ENCODE results near the gene KLF13. TPM values are rescaled to one million over a fixed set of nuclear protein-coding genes. Genes with fewer than 3 reads are reported as not detected.

Gene KLF13
- total and polyA plus RNA-seq, 10 of the 15 experiments (the other 5 are each of a cell fraction or from before 2014, with no cell fraction given) = 20.3 to 109 (median 51.4) TPM

GRCh38 chr15:31392761-31393401 is 66.2 kb downstream of the KLF13 start:
- peak overlapping the region; percentile 54; the same call in 1 of the 2 replicates for H3K9ac ChIP-seq (ENCODE audit: control insufficient read depth, insufficient read depth, low read length)
- CTCF ChIA-PET = interaction anchor here (1.2 to 2.3 kb wide), 2 partner anchors 42 to 97 kb away, joined by 6 to 8 read pairs; no protein-coding TSS in a partner anchor

More at GRCh38 chr15:31392761-31393401, 66.2 kb downstream of the KLF13 start:
- BruUV-seq (replicated peaks) = no TSS peak
- H2AFZ ChIP-seq (ENCODE audit: control insufficient read depth, low read depth, low read length) = peak overlapping the region; percentile 86
- H3K4me2 ChIP-seq (ENCODE audit: control insufficient read depth, insufficient read depth) = peak overlapping the region; percentile 98
- H3K4me3 ChIP-seq = peak overlapping the region; percentile 100
- peaks cover 3% of the 10 kb centered on the region; the same call in 1 of the 2 replicates for H3K4me1 ChIP-seq (ENCODE audit: control insufficient read depth, insufficient read depth, low read length)
- ChIA-PET POLR2A (interaction anchor here (0.6 to 1.2 kb wide), 2 partner anchors 19 to 260 kb away, joined by 3 to 5 read pairs; no protein-coding TSS in a partner anchor), RAD21 (ENCODE audit: unreplicated experiment) (interaction anchor here (0.9 to 1.4 kb wide), 5 partner anchors 27 to 95 kb away, joined by 3 to 8 read pairs (median 3); no protein-coding TSS in a partner anchor), SMC1A (ENCODE audit: uncharacterized antibody, unreplicated experiment) (interaction anchor here (0.8 to 1.0 kb wide), 3 partner anchors 26 to 42 kb away, joined by 3 to 5 read pairs (median 4); no protein-coding TSS in a partner anchor)
- DNase-seq (ENCODE audit: low read depth, low spot score) = no peak
- no peak overlapping the region for H3K27ac ChIP-seq (ENCODE audit: control insufficient read depth, insufficient read depth)
- intact Hi-C loops (cut with micrococcal nuclease; ENCODE audit: unreplicated experiment) = no loop called here
- no peaks in the 10 kb centered on the region for H3K36me3 ChIP-seq (ENCODE audit: control insufficient read depth in 2 of 2, insufficient read depth in 2 of 2, low read length in 1 of 2)
- ATAC-seq = peak; percentile 72
- WGBS (ENCODE audit: insufficient coverage, insufficient replicate concordance, low lambda C conversion rate, missing lambda C conversion rate) = 3% methylated on average over 29 of the region's 43 CpGs
- no peaks in the 10 kb centered on the region for H3K79me2 ChIP-seq (ENCODE audit: control insufficient read depth, insufficient read depth, low read length)
- peak in 1 of 2 experiments; percentile 4; a peak in 1 of 3 replicates for TF ChIP-seq EGR1 (IDR thresholded peaks at IDR 0.05; ENCODE audit: borderline replicate concordance in 1 of 2, low read depth in 2 of 2, low read length in 2 of 2)
- TF ChIP-seq, protein P1, sequence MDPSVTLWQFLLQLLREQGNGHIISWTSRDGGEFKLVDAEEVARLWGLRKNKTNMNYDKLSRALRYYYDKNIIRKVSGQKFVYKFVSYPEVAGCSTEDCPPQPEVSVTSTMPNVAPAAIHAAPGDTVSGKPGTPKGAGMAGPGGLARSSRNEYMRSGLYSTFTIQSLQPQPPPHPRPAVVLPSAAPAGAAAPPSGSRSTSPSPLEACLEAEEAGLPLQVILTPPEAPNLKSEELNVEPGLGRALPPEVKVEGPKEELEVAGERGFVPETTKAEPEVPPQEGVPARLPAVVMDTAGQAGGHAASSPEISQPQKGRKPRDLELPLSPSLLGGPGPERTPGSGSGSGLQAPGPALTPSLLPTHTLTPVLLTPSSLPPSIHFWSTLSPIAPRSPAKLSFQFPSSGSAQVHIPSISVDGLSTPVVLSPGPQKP (IDR thresholded peaks at IDR 0.05; ENCODE audit: low read depth, low read length) = no peak
- in situ Hi-C loops (cut with MboI) = no loop called here
- H3K9me3 ChIP-seq (replicated peaks; ENCODE audit: control insufficient read depth, insufficient read depth, low read length) = no peaks in the 10 kb centered on the region
- no peaks in the 10 kb centered on the region for H4K20me1 ChIP-seq (ENCODE audit: control insufficient read depth, insufficient read depth)
- peaks cover 0 to 1% of the 10 kb centered on the region in 2 experiments; a peak in 1 of 4 replicates for H3K27me3 ChIP-seq (replicated peaks in 1 of 2; ENCODE audit: control insufficient read depth in 2 of 2, insufficient read depth in 2 of 2, low read length in 1 of 2)
- FAIRE-seq = no peak
